ENCODE data around the gene MRPL48.
"Not testable (repeated sequence)": the region's sequence is repeated elsewhere in the genome, so short reads cannot be mapped to it uniquely, and the experiment has no call there.

The MRPL48 gene

GRCh38 chr11:73750228-73750627 is 37.4 kb upstream of the MRPL48 start:
- no peak for DNase-seq (ENCODE audit: low spot score)
- in situ Hi-C loops (cut with MboI; ENCODE audit: low sequenced_read_pairs, unreplicated experiment), result no loop called here
- TF ChIP-seq CTCF (IDR thresholded peaks at IDR 0.05; ENCODE audit: borderline replicate concordance, control extremely low read depth, extremely low read depth, insufficient read depth, missing control alignments), result no peak

- in situ Hi-C loops (cut with MboI; ENCODE audit: low sequenced_read_pairs, unreplicated experiment); DNase-seq (ENCODE audit: low spot score): not testable (repeated sequence)
Observed at GRCh38 chr11:73750862-73751261, 36.8 kb upstream of the MRPL48 start.

GRCh38 chr11:73752216-73752867 is 35.3 kb upstream of the MRPL48 start:
- in situ Hi-C loops (cut with MboI; ENCODE audit: low sequenced_read_pairs, unreplicated experiment), result no loop called here
- TF ChIP-seq CTCF (IDR thresholded peaks at IDR 0.05; ENCODE audit: borderline replicate concordance, control extremely low read depth, extremely low read depth, insufficient read depth, missing control alignments), result no peak
- DNase-seq (ENCODE audit: low spot score), result no peak

- no peak for TF ChIP-seq CTCF (IDR thresholded peaks at IDR 0.05; ENCODE audit: borderline replicate concordance, control extremely low read depth, extremely low read depth, insufficient read depth, missing control alignments)
- in situ Hi-C loops (cut with MboI; ENCODE audit: low sequenced_read_pairs, unreplicated experiment), result no loop called here
- DNase-seq (ENCODE audit: low spot score), result no peak
Observed at GRCh38 chr11:73752903-73753302, 34.8 kb upstream of the MRPL48 start.

GRCh38 chr11:73753938-73754337 is 33.7 kb upstream of the MRPL48 start:
- in situ Hi-C loops (cut with MboI; ENCODE audit: low sequenced_read_pairs, unreplicated experiment), result no loop called here
- TF ChIP-seq CTCF (IDR thresholded peaks at IDR 0.05; ENCODE audit: borderline replicate concordance, control extremely low read depth, extremely low read depth, insufficient read depth, missing control alignments), result no peak
- no peak for DNase-seq (ENCODE audit: low spot score)

- in situ Hi-C loops (cut with MboI; ENCODE audit: low sequenced_read_pairs, unreplicated experiment), result no loop called here
- no peak for DNase-seq (ENCODE audit: low spot score)
- no peak for TF ChIP-seq CTCF (IDR thresholded peaks at IDR 0.05; ENCODE audit: borderline replicate concordance, control extremely low read depth, extremely low read depth, insufficient read depth, missing control alignments)
Observed at GRCh38 chr11:73755670-73756069, 32.0 kb upstream of the MRPL48 start.

GRCh38 chr11:73757598-73757997 is 30.1 kb upstream of the MRPL48 start:
- TF ChIP-seq CTCF (IDR thresholded peaks at IDR 0.05; ENCODE audit: borderline replicate concordance, control extremely low read depth, extremely low read depth, insufficient read depth, missing control alignments), result no peak
- in situ Hi-C loops (cut with MboI; ENCODE audit: low sequenced_read_pairs, unreplicated experiment), result no loop called here

More at GRCh38 chr11:73757598-73757997, 30.1 kb upstream of the MRPL48 start:
- DNase-seq (ENCODE audit: low spot score), result no peak

Measured in GM13976 (cell line).